H1 (cell line): ENCODE measurements around the gene KAT2A. TPM values are rescaled to one million over a fixed set of nuclear protein-coding genes. Genes with fewer than 3 reads are reported as not detected.

Experiments used
- CHD7 ChIP-seq: fragments of 300-600 bp; sonication (generic); IDR thresholded peaks from 2 replicates; pipeline ENCODE4 v1.7.1; 2012; ENCODE audit warnings: low read length, moderate library complexity, mild to moderate bottlenecking, inconsistent platforms; ENCODE audit not compliant: insufficient replicate concordance
- EGR1 ChIP-seq: IDR thresholded peaks from 2 replicates; pipeline ENCODE4 v1.6.1; 2011; ENCODE audit warnings: low read depth, low read length, borderline replicate concordance
- KDM1A ChIP-seq: fragments of 200-600, 300-600 bp; sonication (generic); IDR thresholded peaks from 2 replicates; pipeline ENCODE4 v1.7.1; 2016; ENCODE audit warnings: mild to moderate bottlenecking, low read length, borderline replicate concordance
- TBP ChIP-seq: IDR thresholded peaks from 2 replicates; pipeline ENCODE4 v1.6.1; 2011; ENCODE audit warnings: low read depth, low read length, improper control_type of control experiment
- polyA plus RNA-seq, 7 experiments: library from polyadenylated mRNA; depleted of rRNA in 3 of 7; stranded (reverse) in 5 of 7; unstranded in 2 of 7; fragments of >200 nt in 5 of 7; fragments of 200-250 nt in 2 of 7; gene quantifications; 1 replicate in 5 of 7; 2 replicates in 1 of 7; 4 replicates in 1 of 7; pipeline versions ENCODE4 v1.2.1 to v1.2.3, GENCODE V29; 2011 to 2013; ENCODE audit warnings: missing spikeins in 2 of 7, mixed read lengths in 2 of 7
- total RNA-seq: library from RNA; stranded (reverse); fragmentation: NEBNext Ultra II Directional; extraction: Animal tissue kit (Norgen Biotek cat#: 25700); gene quantifications from 2 replicates; pipeline ENCODE4 v1.2.1, GENCODE V29; 2021

Gene KAT2A
- total and polyA plus RNA-seq, 2 of the 8 experiments (the other 6 are each of a cell fraction or from before 2014, with no cell fraction given) = 34.2 to 40.1 TPM

DNA sequence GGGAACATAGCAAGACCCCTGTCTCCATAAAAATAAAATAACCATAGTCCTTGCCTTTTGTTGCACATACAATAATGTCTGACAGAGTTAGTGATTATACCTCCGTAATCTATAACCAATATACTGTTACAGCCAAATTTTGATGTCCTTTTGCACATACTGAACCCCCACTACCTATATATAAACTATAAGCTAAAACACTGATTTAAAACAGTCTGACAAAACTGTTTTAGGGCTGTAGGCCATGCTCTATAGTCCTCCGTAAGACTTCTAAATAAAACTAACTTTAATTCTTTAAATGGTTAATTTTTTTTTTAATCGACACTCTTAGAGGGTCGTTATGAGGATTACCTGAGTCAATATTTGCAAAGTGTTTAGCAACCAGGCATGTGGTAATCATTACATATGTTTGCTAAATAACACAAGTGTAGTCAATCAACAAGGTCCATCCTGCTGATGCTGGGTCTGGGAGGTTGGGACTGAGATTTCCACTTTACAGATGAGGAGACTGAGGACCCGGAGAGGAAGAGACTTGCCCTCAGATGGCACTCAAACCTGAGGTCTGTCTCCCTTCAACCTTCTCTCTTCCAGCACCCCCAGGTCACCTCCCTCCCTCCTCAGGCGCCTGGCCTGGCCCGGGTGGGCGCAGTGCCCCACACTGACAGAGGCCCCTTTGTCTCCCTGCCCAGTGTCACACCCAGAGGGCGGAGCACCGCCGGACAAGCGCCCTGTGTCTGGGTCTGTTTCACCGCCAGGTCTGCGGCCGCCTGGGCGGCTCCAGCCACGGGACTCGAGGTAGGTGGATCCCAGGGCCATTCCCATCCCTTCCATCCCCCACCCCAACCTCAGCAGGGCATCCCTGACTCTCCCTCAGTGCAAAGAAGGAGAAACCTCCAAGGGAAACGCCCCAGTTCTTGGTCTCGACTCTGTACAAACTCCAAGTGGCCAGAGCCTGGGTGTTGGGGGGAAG lies 33.1 kb downstream of the KAT2A start (continued):
- TF ChIP-seq CHD7 (no peak), EGR1 (no peak), KDM1A (peak; percentile 70; the same call in 1 of the 2 replicates), TBP (no peak)
